IMR-90 (cell line): ENCODE measurements around the gene ALDH1L2. TPM values are rescaled to one million over a fixed set of nuclear protein-coding genes. Genes with fewer than 3 reads are reported as not detected.

ENCODE experiments used
- ATAC-seq: fragments of 200-7000 bp; cut with Tn5 transposase; 2 replicates; pipeline ENCODE4 v1.9.1; 2020; ENCODE audit warnings: low read depth, mild to moderate bottlenecking, moderate library complexity
- BruUV-seq: library from RNA; stranded (reverse); fragments of 400-500 nt; replicated peaks from 2 replicates; lab custom pipeline; 2021; lab: Mats Ljungman, UMichigan
- CTCF ChIA-PET: fragments of 300-600 bp; formaldehyde crosslinking; extraction: SDS; loops from one replicate; lab custom pipeline; 2021; ENCODE audit warnings: antibody characterized with exemption; lab: Yijun Ruan, JAX
- POLR2A ChIA-PET: fragments of 300-600 bp; sonication (Branson Sonifier 250); formaldehyde crosslinking; loops from one replicate; lab custom pipeline; 2022; ENCODE audit warnings: antibody characterized with exemption; ENCODE audit not compliant: unreplicated experiment; lab: Charles Lee
- DNase-seq: peaks from one replicate; pipeline ENCODE4 v3.0.0; 2013
- H2AFZ ChIP-seq: replicated peaks from 2 replicates; pipeline ENCODE3; 2013; ENCODE audit warnings: low read length, mild to moderate bottlenecking; ENCODE audit not compliant: poor library complexity
- H2AK5ac ChIP-seq: 2 replicates; pipeline ENCODE4 v1.6.1; 2013; ENCODE audit warnings: low read depth, low read length, inconsistent platforms
- H2AK9ac ChIP-seq: replicated peaks from 2 replicates; pipeline ENCODE3; 2013; ENCODE audit warnings: mild to moderate bottlenecking, low read depth, low read length, moderate library complexity; ENCODE audit not compliant: poor library complexity
- H2BK120ac ChIP-seq: 2 replicates; pipeline ENCODE4 v1.6.1; 2013; ENCODE audit warnings: low read depth, low read length, inconsistent platforms
- H2BK15ac ChIP-seq: 3 replicates; pipeline ENCODE4 v1.6.1; 2013; ENCODE audit warnings: low read depth, low read length, inconsistent platforms
- H2BK20ac ChIP-seq: 2 replicates; pipeline ENCODE4 v1.6.1; 2013; ENCODE audit warnings: low read depth, mild to moderate bottlenecking, inconsistent platforms, low read length, moderate library complexity
- H2BK5ac ChIP-seq: 2 replicates; pipeline ENCODE4 v1.6.1; 2013; ENCODE audit warnings: mild to moderate bottlenecking, low read depth, low read length, inconsistent platforms; ENCODE audit not compliant: poor library complexity, severe bottlenecking
- H3K14ac ChIP-seq: replicated peaks from 2 replicates; pipeline ENCODE4 v1.6.1; 2013; ENCODE audit warnings: low read depth, low read length, inconsistent platforms
- H3K18ac ChIP-seq: 2 replicates; pipeline ENCODE4 v1.6.1; 2013; ENCODE audit warnings: low read depth, low read length, control low read depth
- H3K23ac ChIP-seq: 2 replicates; pipeline ENCODE4 v1.6.1; 2013; ENCODE audit warnings: low read depth, low read length, inconsistent platforms
- H3K27ac ChIP-seq: 2 replicates; pipeline ENCODE4 v1.5.1; 2013; ENCODE audit warnings: mild to moderate bottlenecking, control low read depth, low read length; ENCODE audit not compliant: insufficient read depth
- H3K27me3 ChIP-seq: 2 replicates; pipeline ENCODE4 v1.6.1; 2013; ENCODE audit warnings: low read length; ENCODE audit not compliant: control insufficient read depth, insufficient read depth
- H3K36me3 ChIP-seq: 2 replicates; pipeline ENCODE4 v1.6.1; 2013; ENCODE audit warnings: low read length, mixed read lengths; ENCODE audit not compliant: control insufficient read depth, insufficient read depth
- H3K4ac ChIP-seq: 2 replicates; pipeline ENCODE4 v1.6.1; 2013; ENCODE audit warnings: low read depth, low read length, inconsistent platforms
- H3K4me1 ChIP-seq: 2 replicates; pipeline ENCODE4 v1.6.1; 2013; ENCODE audit warnings: low read length, mixed read lengths; ENCODE audit not compliant: control insufficient read depth, insufficient read depth
- H3K4me2 ChIP-seq: 2 replicates; pipeline ENCODE4 v1.6.1; 2013; ENCODE audit warnings: low read depth, mild to moderate bottlenecking, control low read depth, low read length, moderate library complexity
- H3K4me3 ChIP-seq: 2 replicates; pipeline ENCODE4 v1.5.1; 2013; ENCODE audit warnings: low read depth, mild to moderate bottlenecking, control low read depth, low read length, moderate library complexity; ENCODE audit not compliant: insufficient read depth
- H3K56ac ChIP-seq: 2 replicates; pipeline ENCODE4 v1.6.1; 2013; ENCODE audit warnings: low read length, inconsistent platforms; ENCODE audit not compliant: insufficient read depth; ENCODE audit errors: extremely low read depth
- H3K79me1 ChIP-seq, 2 experiments: 2 replicates each; pipeline ENCODE4 v1.6.1; 2013; ENCODE audit warnings: low read length in 2 of 2, inconsistent platforms in 1 of 2, low read depth in 1 of 2
- H3K9ac ChIP-seq: 2 replicates; pipeline ENCODE4 v1.6.1; 2013; ENCODE audit warnings: low read depth, low read length, control low read depth
- H3K9me1 ChIP-seq: 2 replicates; pipeline ENCODE4 v1.6.1; 2013; ENCODE audit warnings: low read length, inconsistent platforms; ENCODE audit not compliant: insufficient read depth
- H3K9me3 ChIP-seq: 2 replicates; pipeline ENCODE4 v1.6.1; 2013; ENCODE audit warnings: low read length; ENCODE audit not compliant: control insufficient read depth, insufficient read depth
- H4K20me1 ChIP-seq: 2 replicates; pipeline ENCODE4 v1.6.1; 2013; ENCODE audit warnings: low read length, inconsistent platforms; ENCODE audit not compliant: insufficient read depth
- H4K5ac ChIP-seq: 2 replicates; pipeline ENCODE4 v1.6.1; 2013; ENCODE audit warnings: mild to moderate bottlenecking, low read depth, low read length, control low read depth
- H4K8ac ChIP-seq, 2 experiments: 2 replicates each; pipeline ENCODE4 v1.6.1; 2013; ENCODE audit warnings: low read depth in 2 of 2, low read length in 2 of 2, control low read depth in 1 of 2, inconsistent platforms in 1 of 2
- H4K91ac ChIP-seq: 2 replicates; pipeline ENCODE4 v1.6.1; 2013; ENCODE audit warnings: low read depth, low read length, inconsistent platforms; ENCODE audit not compliant: insufficient read depth
- BHLHE40 ChIP-seq: fragments of 150-350 bp; IDR thresholded peaks from 2 replicates; pipeline ENCODE4 v1.6.1; 2016; ENCODE audit warnings: mild to moderate bottlenecking, low read depth, low read length
- FOS ChIP-seq: fragments of 150-350 bp; IDR thresholded peaks from 2 replicates; pipeline ENCODE4 v1.6.1; 2016; ENCODE audit warnings: low read depth, low read length
- MAFK ChIP-seq: IDR thresholded peaks from 2 replicates; pipeline ENCODE4 v1.6.1; 2012; ENCODE audit warnings: low read depth, low read length, improper control_type of control experiment
- MAZ ChIP-seq: IDR thresholded peaks from 2 replicates; pipeline ENCODE4 v1.6.1; 2012; ENCODE audit warnings: low read depth, mild to moderate bottlenecking, low read length, improper control_type of control experiment, moderate library complexity, borderline replicate concordance
- MXI1 ChIP-seq: IDR thresholded peaks from 2 replicates; pipeline ENCODE4 v1.6.1; 2012; ENCODE audit warnings: low read depth, mild to moderate bottlenecking, low read length, moderate library complexity, borderline replicate concordance
- NFE2L2 ChIP-seq: fragments of 150-350 bp; IDR thresholded peaks from 2 replicates; pipeline ENCODE4 v1.6.1; 2016; ENCODE audit warnings: low read depth, mild to moderate bottlenecking, low read length
- RAD21 ChIP-seq: IDR thresholded peaks from 2 replicates; pipeline ENCODE4 v1.6.1; 2012; ENCODE audit warnings: low read length, improper control_type of control experiment
- RFX5 ChIP-seq: IDR thresholded peaks from 2 replicates; pipeline ENCODE4 v1.8.0; 2012; ENCODE audit warnings: low read depth, mild to moderate bottlenecking, low read length, moderate library complexity
- WGBS, 2 experiments: methylation state at CpG; one replicate each; pipeline versions ENCODE4 v1.1.5 to v1.1.7; 2013; ENCODE audit warnings: missing lambda C conversion rate in 2 of 2; ENCODE audit not compliant: insufficient read length in 1 of 2; ENCODE audit errors: extremely low coverage in 2 of 2; 5-methylcytosine and 5-hydroxymethylcytosine counted together
- dilution Hi-C: fragments of 300-500 bp; cut with HindIII; formaldehyde crosslinking; loops from one replicate; pipeline ENCODE4 v1.14.3; 2018; ENCODE audit warnings: low sequenced_read_pairs; ENCODE audit not compliant: unreplicated experiment
- in situ Hi-C: fragments of 300-500 bp; cut with MboI; formaldehyde crosslinking; loops from 3 replicates; pipeline ENCODE4 v1.14.3; 2019; ENCODE audit warnings: low sequenced_read_pairs, inconsistent platforms, mixed read lengths
- intact Hi-C: fragments of 100-400 bp; cut with micrococcal nuclease; formaldehyde crosslinking; loops from 2 replicates; pipeline ENCODE4 v1.10.0; 2022
- polyA plus RNA-seq, 3 experiments: library from polyadenylated mRNA; depleted of rRNA; stranded (reverse); fragments of >200 nt; gene quantifications; 2 replicates each; pipeline ENCODE4 v1.2.3, GENCODE V29; 2012; ENCODE audit warnings: low replicate concordance in 1 of 3
- total RNA-seq: library from RNA; depleted of rRNA; stranded (reverse); fragments of >200 nt; gene quantifications from 2 replicates; pipeline ENCODE4 v1.2.3, GENCODE V29; 2012
- TF ChIP-seq, protein P1 (sequence below): fragments of 150-350 bp; IDR thresholded peaks from 2 replicates; pipeline ENCODE4 v1.6.1; 2017; ENCODE audit warnings: mild to moderate bottlenecking, antibody characterized with exemption, low read length, low read depth
- TF ChIP-seq, protein P2 (sequence below): conservative IDR thresholded peaks from 2 replicates; pipeline ENCODE4 v1.5.1; 2012; ENCODE audit warnings: mild to moderate bottlenecking, low read depth, low read length, improper control_type of control experiment

The ALDH1L2 gene
- total and polyA plus RNA-seq, 2 of the 4 experiments (the other 2 are of a cell fraction): 21.1 to 22.8 TPM

DNA sequence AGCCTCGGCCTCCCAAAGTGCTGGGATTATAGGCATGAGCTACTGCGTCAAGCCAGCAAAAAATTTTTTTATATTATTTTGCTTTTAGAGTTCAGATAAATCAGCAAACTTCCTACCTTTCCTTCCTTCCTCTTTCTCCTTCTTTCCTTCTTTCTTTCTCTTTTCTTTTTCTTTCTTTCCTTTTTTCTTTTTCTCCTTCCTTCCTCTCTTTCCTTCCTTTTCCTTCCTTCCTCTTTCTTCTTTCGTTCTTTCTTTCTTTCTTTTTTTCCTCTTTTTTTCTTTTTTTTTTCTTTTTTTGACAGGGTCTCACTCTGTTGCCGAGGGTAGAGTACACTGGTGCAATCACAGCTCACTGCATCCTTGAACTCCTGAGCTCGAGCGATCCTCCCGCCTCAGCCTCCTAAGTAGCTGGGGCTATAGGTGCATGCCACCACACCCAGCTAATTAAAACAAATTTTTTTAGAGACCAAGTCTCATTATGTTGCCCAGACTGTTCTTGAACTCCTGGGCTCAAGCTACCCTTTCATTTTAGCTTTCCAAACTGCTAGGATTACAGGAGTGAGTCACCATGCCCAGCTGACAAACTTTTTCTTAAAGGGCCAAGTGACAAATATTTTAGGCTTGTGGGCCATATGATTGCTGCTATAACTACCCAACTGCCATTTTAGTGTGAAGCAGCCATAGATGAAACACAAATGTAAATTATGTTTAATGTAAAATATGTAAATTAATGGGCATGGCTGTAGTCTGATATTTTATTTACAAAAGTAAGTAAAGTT lies 16.1 kb upstream of the ALDH1L2 start:
- 0 out of 2 replicates have a peak, but pooled peaks cover 1% of the 10 kb centered on the region for H3K9me3 ChIP-seq
- peak overlapping the region; percentile 80 for H2AFZ ChIP-seq
- ChIA-PET CTCF (interaction anchor here (1.0 kb wide), 1 partner anchor 9 kb away, joined by 3 read pairs; no protein-coding TSS in a partner anchor), POLR2A (interaction anchor here (0.5 kb wide), 1 partner anchor 560 kb away, joined by 5 read pairs; no protein-coding TSS in a partner anchor)
- peak overlapping the region in 1 of 2 experiments; percentile 80; a peak in 1 of 4 replicates for H4K8ac ChIP-seq
- no peaks in the 10 kb centered on the region for H3K27me3 ChIP-seq
- peak overlapping the region; percentile 80 for H3K4me2 ChIP-seq
- H3K79me1 ChIP-seq: no peaks in the 10 kb centered on the region
- in situ Hi-C loops (no loop called here), dilution Hi-C loops (no loop called here), intact Hi-C loops (loop anchor here (10.0 kb wide), 1 partner anchor 716 kb away; no protein-coding TSS in a partner anchor)
- H3K4me3 ChIP-seq: no peak overlapping the region
- no peak overlapping the region for H2BK5ac ChIP-seq
- TF ChIP-seq RAD21: no peak
- no peak for TF ChIP-seq MAFK
- TF ChIP-seq FOS: peak; percentile 60; the same call in 1 of the 2 replicates
- TF ChIP-seq, protein P1, sequence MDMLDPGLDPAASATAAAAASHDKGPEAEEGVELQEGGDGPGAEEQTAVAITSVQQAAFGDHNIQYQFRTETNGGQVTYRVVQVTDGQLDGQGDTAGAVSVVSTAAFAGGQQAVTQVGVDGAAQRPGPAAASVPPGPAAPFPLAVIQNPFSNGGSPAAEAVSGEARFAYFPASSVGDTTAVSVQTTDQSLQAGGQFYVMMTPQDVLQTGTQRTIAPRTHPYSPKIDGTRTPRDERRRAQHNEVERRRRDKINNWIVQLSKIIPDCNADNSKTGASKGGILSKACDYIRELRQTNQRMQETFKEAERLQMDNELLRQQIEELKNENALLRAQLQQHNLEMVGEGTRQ: peak; percentile 48; the same call in 1 of the 2 replicates
- TF ChIP-seq RFX5: no peak
- TF ChIP-seq BHLHE40: no peak
- TF ChIP-seq, protein P2, sequence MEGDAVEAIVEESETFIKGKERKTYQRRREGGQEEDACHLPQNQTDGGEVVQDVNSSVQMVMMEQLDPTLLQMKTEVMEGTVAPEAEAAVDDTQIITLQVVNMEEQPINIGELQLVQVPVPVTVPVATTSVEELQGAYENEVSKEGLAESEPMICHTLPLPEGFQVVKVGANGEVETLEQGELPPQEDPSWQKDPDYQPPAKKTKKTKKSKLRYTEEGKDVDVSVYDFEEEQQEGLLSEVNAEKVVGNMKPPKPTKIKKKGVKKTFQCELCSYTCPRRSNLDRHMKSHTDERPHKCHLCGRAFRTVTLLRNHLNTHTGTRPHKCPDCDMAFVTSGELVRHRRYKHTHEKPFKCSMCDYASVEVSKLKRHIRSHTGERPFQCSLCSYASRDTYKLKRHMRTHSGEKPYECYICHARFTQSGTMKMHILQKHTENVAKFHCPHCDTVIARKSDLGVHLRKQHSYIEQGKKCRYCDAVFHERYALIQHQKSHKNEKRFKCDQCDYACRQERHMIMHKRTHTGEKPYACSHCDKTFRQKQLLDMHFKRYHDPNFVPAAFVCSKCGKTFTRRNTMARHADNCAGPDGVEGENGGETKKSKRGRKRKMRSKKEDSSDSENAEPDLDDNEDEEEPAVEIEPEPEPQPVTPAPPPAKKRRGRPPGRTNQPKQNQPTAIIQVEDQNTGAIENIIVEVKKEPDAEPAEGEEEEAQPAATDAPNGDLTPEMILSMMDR: no peak
- no peak for TF ChIP-seq MAZ
- no peak for TF ChIP-seq NFE2L2
- TF ChIP-seq MXI1: no peak
- no peak overlapping the region for H2BK15ac ChIP-seq
- peaks cover 2% of the 10 kb centered on the region; the same call in 1 of the 2 replicates for H3K4me1 ChIP-seq
- H3K9ac ChIP-seq: no peak overlapping the region
- H2AK9ac ChIP-seq: no peak overlapping the region
- ATAC-seq (peak; percentile 92), DNase-seq (peak; percentile 76)
- no CpG with 5 or more reads among the region's 7 CpGs for WGBS, 2 experiments
- no TSS peak for BruUV-seq
- no peaks in the 10 kb centered on the region for H4K20me1 ChIP-seq
- H3K14ac ChIP-seq: no peak overlapping the region
- peak overlapping the region; percentile 77 for H3K18ac ChIP-seq
- peak overlapping the region; percentile 79; the same call in 1 of the 2 replicates for H3K27ac ChIP-seq
- no peak overlapping the region for H3K23ac ChIP-seq
- H3K56ac ChIP-seq: no peak overlapping the region
- no peaks in the 10 kb centered on the region for H3K9me1 ChIP-seq
- no peak overlapping the region for H3K4ac ChIP-seq
- H2BK20ac ChIP-seq: no peak overlapping the region
- H4K5ac ChIP-seq: peak overlapping the region; percentile 39; the same call in 1 of the 2 replicates
- H4K91ac ChIP-seq: no peak overlapping the region
- H3K36me3 ChIP-seq: no peaks in the 10 kb centered on the region
- no peak overlapping the region for H2BK120ac ChIP-seq
- peak overlapping the region; percentile 70; the same call in 1 of the 2 replicates for H2AK5ac ChIP-seq
